ENCODE measurements around the gene RPL35A.

Gene RPL35A

DNA sequence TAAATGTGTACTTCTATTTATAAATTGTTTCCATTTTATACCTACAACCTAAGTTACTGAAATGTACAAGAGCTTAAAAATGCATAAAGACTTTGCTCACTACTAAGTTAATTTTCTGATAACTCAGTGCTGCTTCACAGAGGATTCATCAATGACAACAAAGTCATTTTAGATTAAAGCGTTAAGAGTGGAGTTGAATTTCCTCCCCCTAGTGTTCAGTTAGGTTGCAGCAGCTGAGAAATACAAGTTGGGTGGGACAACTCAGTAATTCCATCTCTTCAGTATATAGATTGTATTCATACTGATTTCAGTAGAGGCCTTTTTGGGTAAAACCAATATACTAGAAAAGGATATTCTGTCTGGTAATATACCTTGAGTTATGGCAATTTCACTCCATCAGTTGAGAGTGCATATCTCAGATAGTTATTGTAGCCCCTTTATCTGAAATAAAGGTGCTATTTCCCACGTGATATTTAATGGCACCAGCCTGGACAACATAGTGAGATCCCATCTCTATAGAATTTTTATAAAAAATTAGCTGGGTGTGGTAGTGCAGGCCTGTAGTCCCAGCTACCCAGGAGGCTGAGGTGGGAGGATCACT lies 6.9 kb upstream of the RPL35A start:
- TF ChIP-seq, protein P1, sequence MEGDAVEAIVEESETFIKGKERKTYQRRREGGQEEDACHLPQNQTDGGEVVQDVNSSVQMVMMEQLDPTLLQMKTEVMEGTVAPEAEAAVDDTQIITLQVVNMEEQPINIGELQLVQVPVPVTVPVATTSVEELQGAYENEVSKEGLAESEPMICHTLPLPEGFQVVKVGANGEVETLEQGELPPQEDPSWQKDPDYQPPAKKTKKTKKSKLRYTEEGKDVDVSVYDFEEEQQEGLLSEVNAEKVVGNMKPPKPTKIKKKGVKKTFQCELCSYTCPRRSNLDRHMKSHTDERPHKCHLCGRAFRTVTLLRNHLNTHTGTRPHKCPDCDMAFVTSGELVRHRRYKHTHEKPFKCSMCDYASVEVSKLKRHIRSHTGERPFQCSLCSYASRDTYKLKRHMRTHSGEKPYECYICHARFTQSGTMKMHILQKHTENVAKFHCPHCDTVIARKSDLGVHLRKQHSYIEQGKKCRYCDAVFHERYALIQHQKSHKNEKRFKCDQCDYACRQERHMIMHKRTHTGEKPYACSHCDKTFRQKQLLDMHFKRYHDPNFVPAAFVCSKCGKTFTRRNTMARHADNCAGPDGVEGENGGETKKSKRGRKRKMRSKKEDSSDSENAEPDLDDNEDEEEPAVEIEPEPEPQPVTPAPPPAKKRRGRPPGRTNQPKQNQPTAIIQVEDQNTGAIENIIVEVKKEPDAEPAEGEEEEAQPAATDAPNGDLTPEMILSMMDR (IDR thresholded peaks at IDR 0.05): peak; percentile 83
- no peak for TF ChIP-seq ZFX (IDR thresholded peaks at IDR 0.05; ENCODE audit: borderline replicate concordance)

GRCh38 chr3:197949191-197949777 lies 706 bp upstream of the RPL35A start:
- peak overlapping the region; percentile 89 for H3K27ac ChIP-seq

More for the DNA sequence above, 6.9 kb upstream of the RPL35A start:
- H3K27ac ChIP-seq: no peak overlapping the region

DNA sequence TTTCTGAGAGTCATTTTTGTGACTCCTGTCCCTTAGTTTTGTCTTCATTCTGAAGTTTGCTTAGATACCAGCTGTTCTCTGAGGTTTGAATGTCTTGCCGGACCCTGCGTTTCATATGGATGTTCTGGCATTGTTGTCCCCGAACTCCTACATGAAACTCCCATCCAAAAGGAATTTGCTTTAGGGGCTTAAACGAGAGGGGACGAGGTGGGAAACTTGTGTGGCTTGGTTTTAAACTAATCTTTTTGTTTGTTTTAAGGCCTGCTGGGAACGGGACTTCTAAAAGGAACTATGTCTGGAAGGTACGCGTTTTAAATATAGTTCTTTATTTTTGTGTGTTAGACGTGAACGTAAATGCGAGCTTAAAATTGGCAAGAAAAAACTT lies 679 bp downstream of the RPL35A start:
- peak overlapping the region; percentile 89 for H3K27ac ChIP-seq
- TF ChIP-seq ZFX (IDR thresholded peaks at IDR 0.05; ENCODE audit: borderline replicate concordance): no peak
- TF ChIP-seq, protein P1 (IDR thresholded peaks at IDR 0.05): no peak

More at GRCh38 chr3:197949191-197949777, 706 bp upstream of the RPL35A start:
- no peak for TF ChIP-seq ZFX (IDR thresholded peaks at IDR 0.05; ENCODE audit: borderline replicate concordance)
- TF ChIP-seq, protein P1 (IDR thresholded peaks at IDR 0.05): no peak

- peak overlapping the region; percentile 89 for H3K27ac ChIP-seq
- TF ChIP-seq, protein P1 (IDR thresholded peaks at IDR 0.05): no peak
- TF ChIP-seq ZFX (IDR thresholded peaks at IDR 0.05; ENCODE audit: borderline replicate concordance): no peak
These were observed 1.5 kb downstream of the RPL35A start for GRCh38 chr3:197951392-197951990.

- no peak for TF ChIP-seq ZFX (IDR thresholded peaks at IDR 0.05; ENCODE audit: borderline replicate concordance)
- TF ChIP-seq, protein P1 (IDR thresholded peaks at IDR 0.05): no peak
- peak overlapping the region; percentile 19; the same call in 1 of the 2 replicates for H3K27ac ChIP-seq
These were observed 2.5 kb downstream of the RPL35A start for GRCh38 chr3:197952440-197952839.

- H3K27ac ChIP-seq: peak overlapping the region; percentile 19; the same call in 1 of the 2 replicates
- TF ChIP-seq, protein P1 (IDR thresholded peaks at IDR 0.05): no peak
- no peak for TF ChIP-seq ZFX (IDR thresholded peaks at IDR 0.05; ENCODE audit: borderline replicate concordance)
These were observed 3.3 kb downstream of the RPL35A start for GRCh38 chr3:197953325-197953724.

DNA sequence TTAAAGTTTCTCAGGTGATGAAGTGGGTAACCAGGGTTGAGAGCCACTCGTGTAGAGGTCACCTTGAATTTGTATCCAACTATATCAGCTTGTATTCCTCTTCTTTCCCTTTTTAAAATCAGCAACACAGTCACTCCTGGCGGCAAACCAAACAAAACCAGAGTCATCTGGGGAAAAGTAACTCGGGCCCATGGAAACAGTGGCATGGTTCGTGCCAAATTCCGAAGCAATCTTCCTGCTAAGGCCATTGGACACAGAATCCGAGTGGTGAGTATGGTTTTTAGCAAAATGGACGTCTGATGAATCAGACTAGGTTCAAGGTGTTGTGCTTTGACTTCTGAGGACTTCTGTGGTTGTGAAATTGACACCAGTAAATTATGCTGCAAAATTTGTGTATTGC lies 3.9 kb downstream of the RPL35A start:
- TF ChIP-seq ZFX (IDR thresholded peaks at IDR 0.05; ENCODE audit: borderline replicate concordance): no peak
- H3K27ac ChIP-seq: peak overlapping the region; percentile 19; the same call in 1 of the 2 replicates

Measured in 22Rv1 (cell line).